H1 (cell line): ENCODE results near the gene CTNNA3. TPM values are rescaled to one million over a fixed set of nuclear protein-coding genes. Genes with fewer than 3 reads are reported as not detected.

ENCODE experiments used
- CTCF ChIA-PET: fragments of 300-600 bp; sonication (Branson Sonifier 250); formaldehyde crosslinking; loops from one replicate; lab custom pipeline; 2021; ENCODE audit not compliant: partially characterized antibody; lab: Charles Lee
- POLR2A ChIA-PET: fragments of 300-600 bp; sonication (Branson Sonifier 250); formaldehyde crosslinking; loops from one replicate; lab custom pipeline; 2021; ENCODE audit warnings: inconsistent platforms; ENCODE audit not compliant: partially characterized antibody; lab: Charles Lee
- DNase-seq, 2 experiments: peaks; one replicate each; pipeline versions ENCODE4 v3.0.0 to v3.0.0-alpha.2; 2010 to 2022; ENCODE audit warnings: low spot score in 2 of 2, low read depth in 1 of 2, mixed read lengths in 1 of 2
- FAIRE-seq: peaks from 2 replicates; lab custom pipeline; 2011; peaks lifted over from hg19 to GRCh38; lab: Jason Lieb, UNC
- H2AFZ ChIP-seq: 2 replicates; pipeline ENCODE4 v1.8.1; 2012; ENCODE audit warnings: low read length, inconsistent platforms
- H2AK5ac ChIP-seq: 2 replicates; pipeline ENCODE4 v1.6.1; 2013; ENCODE audit warnings: low read depth, low read length
- H2BK120ac ChIP-seq: replicated peaks from 2 replicates; pipeline ENCODE3; 2013; ENCODE audit warnings: low read depth, low read length, inconsistent platforms
- H2BK12ac ChIP-seq: 2 replicates; pipeline ENCODE4 v1.6.1; 2013; ENCODE audit warnings: low read depth, low read length
- H2BK15ac ChIP-seq: 2 replicates; pipeline ENCODE4 v1.6.1; 2013; ENCODE audit warnings: low read length
- H2BK20ac ChIP-seq: 2 replicates; pipeline ENCODE4 v1.6.1; 2013; ENCODE audit warnings: low read length
- H2BK5ac ChIP-seq: 2 replicates; pipeline ENCODE4 v1.6.1; 2013; ENCODE audit warnings: low read depth, low read length
- H3K14ac ChIP-seq: 2 replicates; pipeline ENCODE4 v1.6.1; 2013; ENCODE audit warnings: inconsistent platforms; ENCODE audit not compliant: insufficient read length
- H3K18ac ChIP-seq: 2 replicates; pipeline ENCODE4 v1.6.1; 2013; ENCODE audit warnings: low read length; ENCODE audit errors: extremely low read depth
- H3K23ac ChIP-seq: 2 replicates; pipeline ENCODE4 v1.6.1; 2013; ENCODE audit warnings: inconsistent platforms; ENCODE audit not compliant: insufficient read length
- H3K23me2 ChIP-seq: 2 replicates; pipeline ENCODE4 v1.6.1; 2013; ENCODE audit warnings: low read depth, low read length
- H3K27ac ChIP-seq: 2 replicates; pipeline ENCODE4 v1.6.1; 2011; ENCODE audit warnings: low read depth, low read length, inconsistent platforms
- H3K27me3 ChIP-seq, 4 experiments: replicated peaks in 1 of 4; 1 replicate in 1 of 4; 2 replicates in 3 of 4; pipeline versions ENCODE4 v1.6.1 to v1.8.1; 2011 to 2013; ENCODE audit warnings: low read length in 3 of 4, mild to moderate bottlenecking in 3 of 4, inconsistent platforms in 2 of 4, mixed read lengths in 2 of 4, moderate library complexity in 1 of 4; ENCODE audit not compliant: control insufficient read depth in 3 of 4, insufficient read depth in 3 of 4; ENCODE audit errors: extremely low read depth in 1 of 4
- H3K36me3 ChIP-seq, 4 experiments: 2 replicates each; pipeline versions ENCODE4 v1.6.1 to v1.8.1; 2011 to 2013; ENCODE audit warnings: mild to moderate bottlenecking in 4 of 4, low read length in 3 of 4, moderate library complexity in 2 of 4, control low read depth in 1 of 4, inconsistent platforms in 1 of 4; ENCODE audit not compliant: insufficient read depth in 4 of 4, control insufficient read depth in 2 of 4
- H3K4ac ChIP-seq: replicated peaks from 2 replicates; pipeline ENCODE3; 2013; ENCODE audit warnings: low read length, low read depth, mixed read lengths, inconsistent platforms; ENCODE audit not compliant: insufficient read length
- H3K4me1 ChIP-seq, 4 experiments: replicated peaks in 1 of 4; 1 replicate in 1 of 4; 2 replicates in 3 of 4; pipeline versions ENCODE4 v1.6.1 to v1.8.1; 2011 to 2013; ENCODE audit warnings: low read length in 3 of 4, inconsistent platforms in 2 of 4, mixed read lengths in 1 of 4; ENCODE audit not compliant: insufficient read depth in 4 of 4, control insufficient read depth in 3 of 4
- H3K4me2 ChIP-seq, 2 experiments: 2 replicates each; pipeline versions ENCODE4 v1.6.1 to v1.8.1; 2011 to 2013; ENCODE audit warnings: low read depth in 2 of 2, low read length in 2 of 2, control low read depth in 1 of 2, inconsistent platforms in 1 of 2, mild to moderate bottlenecking in 1 of 2; ENCODE audit not compliant: insufficient read depth in 1 of 2
- H3K4me3 ChIP-seq, 4 experiments: fragments of 200-600, 300-600 bp in 1 of 4; sonication (generic), shearing (Covaris generic), sonication (Bioruptor Twin) in 1 of 4; 2 replicates each; pipeline versions ENCODE4 v1.5.1 to v1.8.1; 2011 to 2016; ENCODE audit warnings: low read length in 4 of 4, low read depth in 3 of 4, control low read depth in 2 of 4, inconsistent platforms in 2 of 4, mild to moderate bottlenecking in 2 of 4, mixed read lengths in 1 of 4, moderate library complexity in 1 of 4; ENCODE audit not compliant: insufficient read depth in 2 of 4; ENCODE audit errors: extremely low read depth in 1 of 4
- H3K56ac ChIP-seq: replicated peaks from 2 replicates; pipeline ENCODE3; 2013; ENCODE audit warnings: low read depth, mild to moderate bottlenecking, mixed read lengths, low read length, inconsistent platforms; ENCODE audit not compliant: insufficient read length
- H3K79me1 ChIP-seq: 2 replicates; pipeline ENCODE4 v1.6.1; 2013; ENCODE audit warnings: low read depth, low read length, control low read depth
- H3K79me2 ChIP-seq, 2 experiments: 2 replicates each; pipeline versions ENCODE4 v1.6.1 to v1.8.1; 2012 to 2013; ENCODE audit warnings: low read length in 2 of 2, mild to moderate bottlenecking in 2 of 2, inconsistent platforms in 1 of 2; ENCODE audit not compliant: insufficient read depth in 2 of 2, control insufficient read depth in 1 of 2
- H3K9ac ChIP-seq, 4 experiments: replicated peaks in 1 of 4; 1 replicate in 1 of 4; 2 replicates in 3 of 4; pipeline versions ENCODE4 v1.6.1 to v1.8.1; 2011 to 2013; ENCODE audit warnings: low read depth in 3 of 4, low read length in 3 of 4, control low read depth in 2 of 4, mild to moderate bottlenecking in 2 of 4, moderate library complexity in 2 of 4, inconsistent platforms in 1 of 4; ENCODE audit errors: extremely low read depth in 1 of 4
- H3K9me3 ChIP-seq, 2 experiments: 2 replicates each; pipeline versions ENCODE4 v1.6.1 to v1.8.1; 2012 to 2013; ENCODE audit warnings: mild to moderate bottlenecking in 2 of 2, moderate library complexity in 2 of 2, control low read depth in 1 of 2, inconsistent platforms in 1 of 2, low read depth in 1 of 2, low read length in 1 of 2, mixed read lengths in 1 of 2; ENCODE audit not compliant: insufficient read depth in 2 of 2
- H4K20me1 ChIP-seq, 2 experiments: replicated peaks in 1 of 2; 2 replicates each; pipeline versions ENCODE3 to v1.8.1; 2011 to 2013; ENCODE audit warnings: inconsistent platforms in 2 of 2, low read length in 2 of 2, mild to moderate bottlenecking in 1 of 2; ENCODE audit not compliant: insufficient read depth in 2 of 2, control insufficient read depth in 1 of 2
- H4K5ac ChIP-seq: 2 replicates; pipeline ENCODE4 v1.6.1; 2013; ENCODE audit warnings: low read length, low read depth, mixed read lengths, inconsistent platforms; ENCODE audit not compliant: insufficient read length
- H4K8ac ChIP-seq: 2 replicates; pipeline ENCODE4 v1.8.0; 2013; ENCODE audit warnings: mild to moderate bottlenecking, moderate library complexity, low read length, inconsistent platforms; ENCODE audit not compliant: insufficient read depth; ENCODE audit errors: extremely low read depth
- H4K91ac ChIP-seq: replicated peaks from 2 replicates; pipeline ENCODE3; 2013; ENCODE audit warnings: low read length, mixed read lengths, inconsistent platforms; ENCODE audit not compliant: insufficient read length
- ATF2 ChIP-seq: IDR thresholded peaks from 2 replicates; pipeline ENCODE4 v1.6.1; 2012; ENCODE audit warnings: low read length, inconsistent platforms
- CBX5 ChIP-seq: fragments of 300-800, 300-1000 bp; sonication (generic); IDR thresholded peaks from 2 replicates; pipeline ENCODE4 v1.7.1; 2016; ENCODE audit warnings: antibody characterized with exemption, low read length, low read depth
- CTBP2 ChIP-seq: IDR thresholded peaks from 2 replicates; pipeline ENCODE4 v1.7.0; 2011; ENCODE audit warnings: borderline replicate concordance, mild to moderate bottlenecking, moderate library complexity, mixed read lengths, low read length; ENCODE audit not compliant: insufficient read depth, insufficient read length
- EGR1 ChIP-seq: IDR thresholded peaks from 2 replicates; pipeline ENCODE4 v1.6.1; 2011; ENCODE audit warnings: low read depth, low read length, borderline replicate concordance
- JUND ChIP-seq: IDR thresholded peaks from 2 replicates; pipeline ENCODE4 v1.6.1; 2011; ENCODE audit warnings: mild to moderate bottlenecking, improper control_type of control experiment, low read length
- KDM4A ChIP-seq: IDR thresholded peaks from one replicate; pipeline ENCODE4 v1.7.1; 2012; ENCODE audit warnings: low read depth, mild to moderate bottlenecking, moderate library complexity, low read length, inconsistent platforms; ENCODE audit not compliant: severe bottlenecking
- POU5F1 ChIP-seq: IDR thresholded peaks from 2 replicates; pipeline ENCODE4 v1.6.1; 2011; ENCODE audit warnings: low read depth, mild to moderate bottlenecking, low read length, moderate library complexity
- SUZ12 ChIP-seq: fragments of 200-600 bp; sonication (generic); IDR thresholded peaks from 2 replicates; pipeline ENCODE4 v1.6.1; 2012; ENCODE audit warnings: mild to moderate bottlenecking, inconsistent platforms, low read length, moderate library complexity, mixed read lengths
- TEAD4 ChIP-seq: IDR thresholded peaks from 2 replicates; pipeline ENCODE4 v1.6.1; 2012; ENCODE audit warnings: low read depth, low read length, inconsistent platforms, mixed read lengths
- YY1 ChIP-seq: IDR thresholded peaks from 2 replicates; pipeline ENCODE4 v1.6.1; 2011; ENCODE audit warnings: low read depth, mild to moderate bottlenecking, low read length
- WGBS, 2 experiments: shearing (Covaris generic) in 1 of 2; methylation state at CpG; one replicate each; pipeline versions ENCODE4 v1.1.6 to v1.1.7; 2013 to 2015; ENCODE audit warnings: low lambda C conversion rate in 2 of 2, mixed read lengths in 2 of 2, inconsistent platforms in 1 of 2, low coverage in 1 of 2, missing lambda C conversion rate in 1 of 2; ENCODE audit not compliant: insufficient replicate concordance in 2 of 2, insufficient coverage in 1 of 2, insufficient read length in 1 of 2; ENCODE audit errors: extremely low coverage in 1 of 2, missing lambda C conversion rate in 1 of 2; 5-methylcytosine and 5-hydroxymethylcytosine counted together
- polyA plus RNA-seq, 7 experiments: library from polyadenylated mRNA; depleted of rRNA in 3 of 7; stranded (reverse) in 5 of 7; unstranded in 2 of 7; fragments of >200 nt in 5 of 7; fragments of 200-250 nt in 2 of 7; gene quantifications; 1 replicate in 5 of 7; 2 replicates in 1 of 7; 4 replicates in 1 of 7; pipeline versions ENCODE4 v1.2.1 to v1.2.3, GENCODE V29; 2011 to 2013; ENCODE audit warnings: missing spikeins in 2 of 7, mixed read lengths in 2 of 7
- total RNA-seq: library from RNA; stranded (reverse); fragmentation: NEBNext Ultra II Directional; extraction: Animal tissue kit (Norgen Biotek cat#: 25700); gene quantifications from 2 replicates; pipeline ENCODE4 v1.2.1, GENCODE V29; 2021

CTNNA3 gene
- total and polyA plus RNA-seq, 2 of the 8 experiments (the other 6 are each of a cell fraction or from before 2014, with no cell fraction given), result 1.3 to 1.5 TPM

- no peak overlapping the region for H2BK12ac ChIP-seq
- no peaks in the 10 kb centered on the region for H3K79me1 ChIP-seq
- H4K8ac ChIP-seq, result no peak overlapping the region
- no peaks in the 10 kb centered on the region for H4K20me1 ChIP-seq
- no peak for DNase-seq
- no peak overlapping the region for H3K4ac ChIP-seq
- no peaks in the 10 kb centered on the region for H3K27me3 ChIP-seq
- no peak overlapping the region for H3K4me2 ChIP-seq
- H3K23ac ChIP-seq, result no peak overlapping the region
- no peaks in the 10 kb centered on the region for H3K79me2 ChIP-seq
- H2BK15ac ChIP-seq, result no peak overlapping the region
- no peaks in the 10 kb centered on the region for H3K36me3 ChIP-seq
- H3K9ac ChIP-seq, result no peak overlapping the region
- ChIA-PET CTCF (no interaction called here), POLR2A (no interaction called here)
- no peak for FAIRE-seq
- 80% methylated on average over 1 of the region's 1 CpG; no CpG with 5 or more reads in 1 of the 2 experiments for WGBS, 2 experiments
- no peaks in the 10 kb centered on the region for H3K23me2 ChIP-seq
- no peak overlapping the region for H3K14ac ChIP-seq
- TF ChIP-seq CBX5 (no peak), TEAD4 (no peak), KDM4A (no peak), POU5F1 (no peak), YY1 (no peak), EGR1 (no peak), JUND (no peak), ATF2 (no peak), CTBP2 (no peak), SUZ12 (no peak)
- H2AK5ac ChIP-seq, result no peak overlapping the region
- H4K91ac ChIP-seq, result no peak overlapping the region
- no peak overlapping the region for H2AFZ ChIP-seq
- no peaks in the 10 kb centered on the region for H3K9me3 ChIP-seq
- H3K18ac ChIP-seq, result no peak overlapping the region
- no peak overlapping the region for H4K5ac ChIP-seq
- H3K4me1 ChIP-seq, result no peaks in the 10 kb centered on the region
- H3K56ac ChIP-seq, result no peak overlapping the region
- no peak overlapping the region for H2BK5ac ChIP-seq
- no peak overlapping the region for H2BK120ac ChIP-seq
- H2BK20ac ChIP-seq, result no peak overlapping the region
- no peak overlapping the region for H3K27ac ChIP-seq
- no peak overlapping the region for H3K4me3 ChIP-seq
Observed at GRCh38 chr10:66748217-66748616, 947.8 kb downstream of the CTNNA3 start.
